Uterus (tissue), 4 donors: ENCODE results near the gene SALL2. TPM values are rescaled to one million over a fixed set of nuclear protein-coding genes. Genes with fewer than 3 reads are reported as not detected.

Experiments
- total RNA-seq, 4 donors: library from RNA; depleted of rRNA in 3 of 4; stranded (reverse); fragments of >200 nt in 3 of 4; gene quantifications; one replicate each; pipeline versions ENCODE4 v1.1.0 to v1.2.4, GENCODE V29; 2014 to 2023
- donor health status: DM: yes; HTN: yes; CAD: no.

SALL2 gene
- total RNA-seq, 4 donors from 2014 or later: 0.26 to 28.8 (median 10.4) TPM

Other genes starting within 250 kb of the SALL2 start
- gene RPGRIP1, start 246.3 kb downstream of the SALL2 start, total RNA-seq: under 1 TPM in 1 of 4 donors, not detected in 3; 0.14 TPM
- gene SUPT16H, start 142.3 kb downstream of the SALL2 start, total RNA-seq: 100 to 1,000 TPM in 1 of 4 donors, 10 to 100 TPM in 3; 31.5 to 115 (median 64.1) TPM
- gene CHD8, start 70.2 kb downstream of the SALL2 start, total RNA-seq: 10 to 100 TPM; 21.8 to 95.1 (median 48.8) TPM
- gene RAB2B, start 49.4 kb downstream of the SALL2 start, total RNA-seq: 10 to 100 TPM in 3 of 4 donors, 1 to 10 TPM in 1; 8.5 to 47.9 (median 22.9) TPM
- gene TOX4, start 49.2 kb downstream of the SALL2 start, total RNA-seq: 10 to 100 TPM; 19.4 to 78.0 (median 59.0) TPM
- gene METTL3, start 15.0 kb downstream of the SALL2 start, total RNA-seq: 100 to 1,000 TPM in 1 of 4 donors, 10 to 100 TPM in 3; 47.4 to 101 (median 57.7) TPM
- gene OR10G3, start 53.7 kb upstream of the SALL2 start, total RNA-seq: not detected
- not detected for gene OR10G2, start 108.6 kb upstream of the SALL2 start, total RNA-seq
- gene OR4E2, start 127.5 kb upstream of the SALL2 start, total RNA-seq: not detected
- not detected for gene OR4E1, start 147.5 kb upstream of the SALL2 start, total RNA-seq